Thyroid gland (tissue), 4 donors: ENCODE results near the gene REPS2. TPM values are rescaled to one million over a fixed set of nuclear protein-coding genes. Genes with fewer than 3 reads are reported as not detected.

Experiments used
- DNase-seq, 2 donors: peaks; one replicate each; pipeline ENCODE4 v3.0.0-alpha.2; 2019
- H3K27ac ChIP-seq, 3 donors: fragments of 200-600 bp; sonication (generic); 1 replicate in 2 of 3; 2 replicates in 1 of 3; pipeline ENCODE4 v1.5.1; 2016 to 2019; ENCODE audit warnings: mild to moderate bottlenecking in 1 of 3, moderate library complexity in 1 of 3
- H3K27me3 ChIP-seq: fragments of 200-600 bp; sonication (generic); one replicate; pipeline ENCODE4 v1.5.1; 2019
- H3K36me3 ChIP-seq, 2 donors: fragments of 200-600 bp; sonication (generic); one replicate each; pipeline ENCODE4 v1.5.1; 2016 to 2019
- H3K4me1 ChIP-seq, 2 donors: fragments of 200-600 bp; sonication (generic); one replicate each; pipeline ENCODE4 v1.5.1; 2017 to 2019
- H3K4me3 ChIP-seq, 3 donors: fragments of 200-600 bp; sonication (generic); replicated peaks in 1 of 3; 1 replicate in 2 of 3; 2 replicates in 1 of 3; pipeline ENCODE4 v1.5.1; 2016; ENCODE audit warnings: mild to moderate bottlenecking in 1 of 3
- H3K9me3 ChIP-seq: fragments of 200-600 bp; sonication (generic); one replicate; pipeline ENCODE4 v1.5.1; 2017
- POLR2A ChIP-seq, 2 donors: fragments of 450-650 bp; IDR thresholded peaks; one replicate each; pipeline ENCODE4 v1.6.1; 2017; ENCODE audit warnings: antibody characterized with exemption in 2 of 2, mild to moderate bottlenecking in 2 of 2, moderate library complexity in 1 of 2
- WGBS, 2 donors: methylation state at CpG; one replicate each; pipeline ENCODE4 v1.1.5; 2017; 5-methylcytosine and 5-hydroxymethylcytosine counted together
- intact Hi-C: fragments of 100-400 bp; cut with DNase I; formaldehyde crosslinking; loops from one replicate; pipeline ENCODE4 v1.15.1; 2023
- total RNA-seq, 4 donors: library from RNA; depleted of rRNA; stranded (reverse); fragments of >200 nt; gene quantifications; one replicate each; pipeline ENCODE4 v1.2.3, GENCODE V29; 2016
- TF ChIP-seq, protein P1 (sequence below), 6 experiments: fragments of 200-600 bp in 3 of 6; fragments of 450-650 bp in 3 of 6; sonication (generic) in 3 of 6; IDR thresholded peaks; one replicate each; pipeline ENCODE4 v1.5.1; 2016 to 2019; ENCODE audit warnings: antibody characterized with exemption in 6 of 6, mild to moderate bottlenecking in 2 of 6, inconsistent platforms in 1 of 6, moderate library complexity in 1 of 6

REPS2 gene
- total RNA-seq, 4 donors from 2014 or later, result 6.7 to 14.5 (median 8.8) TPM

GRCh38 chrX:17072721-17073230, 126.3 kb downstream of the REPS2 start:
- intact Hi-C loops, result no loop called here
- TF ChIP-seq, protein P1, sequence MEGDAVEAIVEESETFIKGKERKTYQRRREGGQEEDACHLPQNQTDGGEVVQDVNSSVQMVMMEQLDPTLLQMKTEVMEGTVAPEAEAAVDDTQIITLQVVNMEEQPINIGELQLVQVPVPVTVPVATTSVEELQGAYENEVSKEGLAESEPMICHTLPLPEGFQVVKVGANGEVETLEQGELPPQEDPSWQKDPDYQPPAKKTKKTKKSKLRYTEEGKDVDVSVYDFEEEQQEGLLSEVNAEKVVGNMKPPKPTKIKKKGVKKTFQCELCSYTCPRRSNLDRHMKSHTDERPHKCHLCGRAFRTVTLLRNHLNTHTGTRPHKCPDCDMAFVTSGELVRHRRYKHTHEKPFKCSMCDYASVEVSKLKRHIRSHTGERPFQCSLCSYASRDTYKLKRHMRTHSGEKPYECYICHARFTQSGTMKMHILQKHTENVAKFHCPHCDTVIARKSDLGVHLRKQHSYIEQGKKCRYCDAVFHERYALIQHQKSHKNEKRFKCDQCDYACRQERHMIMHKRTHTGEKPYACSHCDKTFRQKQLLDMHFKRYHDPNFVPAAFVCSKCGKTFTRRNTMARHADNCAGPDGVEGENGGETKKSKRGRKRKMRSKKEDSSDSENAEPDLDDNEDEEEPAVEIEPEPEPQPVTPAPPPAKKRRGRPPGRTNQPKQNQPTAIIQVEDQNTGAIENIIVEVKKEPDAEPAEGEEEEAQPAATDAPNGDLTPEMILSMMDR (IDR thresholded peaks at IDR 0.05), result no peak
- TF ChIP-seq POLR2A (IDR thresholded peaks at IDR 0.05), result no peak
- 55 to 73% methylated on average over 2 to 3 of the region's 3 CpGs for WGBS, 2 donors
- Histone ChIP-seq H3K4me1 (no peaks in the 10 kb centered on the region), H3K27me3 (no peaks in the 10 kb centered on the region), H3K9me3 (no peaks in the 10 kb centered on the region), H3K4me3 (no peak overlapping the region), H3K36me3 (no peaks in the 10 kb centered on the region), H3K27ac (no peak overlapping the region)
- no peak for DNase-seq

GRCh38 chrX:17075004-17075403, 128.5 kb downstream of the REPS2 start:
- Histone ChIP-seq H3K4me1 (no peaks in the 10 kb centered on the region), H3K27me3 (no peaks in the 10 kb centered on the region), H3K27ac (no peak overlapping the region), H3K4me3 (no peak overlapping the region), H3K9me3 (no peaks in the 10 kb centered on the region), H3K36me3 (no peaks in the 10 kb centered on the region)
- TF ChIP-seq POLR2A (IDR thresholded peaks at IDR 0.05), result no peak
- TF ChIP-seq, protein P1 (IDR thresholded peaks at IDR 0.05), result no peak
- WGBS, 2 donors, result 76 to 92% methylated on average over 2 of the region's 2 CpGs
- DNase-seq, result no peak
- intact Hi-C loops, result no loop called here

- no peaks in the 10 kb centered on the region for H3K27me3 ChIP-seq
- TF ChIP-seq, protein P1 (IDR thresholded peaks at IDR 0.05), result no peak
- no peak for TF ChIP-seq POLR2A (IDR thresholded peaks at IDR 0.05)
- no peaks in the 10 kb centered on the region for H3K9me3 ChIP-seq
- H3K4me3 ChIP-seq, result no peak overlapping the region
- intact Hi-C loops, result no loop called here
- no peak for DNase-seq
- 79 to 92% methylated on average over 6 of the region's 6 CpGs for WGBS, 2 donors
- H3K36me3 ChIP-seq, result no peaks in the 10 kb centered on the region
- no peak overlapping the region for H3K27ac ChIP-seq
- no peaks in the 10 kb centered on the region for H3K4me1 ChIP-seq
These were observed 130.9 kb downstream of the REPS2 start for GRCh38 chrX:17077361-17077760.

GRCh38 chrX:17078031-17078720, 131.7 kb downstream of the REPS2 start:
- H3K27ac ChIP-seq, result no peak overlapping the region
- H3K4me1 ChIP-seq, result no peaks in the 10 kb centered on the region
- H3K4me3 ChIP-seq, result no peak overlapping the region
- H3K27me3 ChIP-seq, result no peaks in the 10 kb centered on the region
- 69 to 90% methylated on average over 3 of the region's 3 CpGs for WGBS, 2 donors
- no peaks in the 10 kb centered on the region for H3K36me3 ChIP-seq
- intact Hi-C loops, result no loop called here
- no peak for DNase-seq
- H3K9me3 ChIP-seq, result no peaks in the 10 kb centered on the region
- TF ChIP-seq, protein P1 (IDR thresholded peaks at IDR 0.05), result no peak
- no peak for TF ChIP-seq POLR2A (IDR thresholded peaks at IDR 0.05)

GRCh38 chrX:17081511-17081910, 135.1 kb downstream of the REPS2 start:
- WGBS, 2 donors, result 25 to 32% methylated on average over 3 of the region's 3 CpGs
- Histone ChIP-seq H3K27ac (no peak overlapping the region), H3K4me3 (no peak overlapping the region), H3K36me3 (no peaks in the 10 kb centered on the region), H3K9me3 (no peaks in the 10 kb centered on the region), H3K27me3 (no peaks in the 10 kb centered on the region), H3K4me1 (no peaks in the 10 kb centered on the region)
- intact Hi-C loops, result no loop called here
- DNase-seq, result no peak
- TF ChIP-seq, protein P1 (IDR thresholded peaks at IDR 0.05), result no peak
- no peak for TF ChIP-seq POLR2A (IDR thresholded peaks at IDR 0.05)
